Parathyroid adenoma (tissue), 2 donors: ENCODE results near the gene M1AP.
A peak's percentile ranks its signal among the peaks of the same experiment; 100 is the strongest.

Experiments
- H2AFZ ChIP-seq: fragments of 300-600 bp; sonication (generic); one replicate; pipeline ENCODE4 v1.7.0; 2017; ENCODE audit warnings: antibody characterized with exemption, mild to moderate bottlenecking
- H3K27ac ChIP-seq: fragments of 300-600 bp; sonication (generic); one replicate; pipeline ENCODE4 v1.7.0; 2017
- H3K27me3 ChIP-seq: fragments of 300-600 bp; sonication (generic); one replicate; pipeline ENCODE4 v1.7.0; 2017; ENCODE audit warnings: low read length; ENCODE audit not compliant: control insufficient read depth, insufficient read depth
- H3K36me3 ChIP-seq: fragments of 300-600 bp; sonication (generic); one replicate; pipeline ENCODE4 v1.7.0; 2017; ENCODE audit warnings: low read length; ENCODE audit not compliant: control insufficient read depth, insufficient read depth
- H3K4me1 ChIP-seq: fragments of 300-600 bp; sonication (generic); one replicate; pipeline ENCODE4 v1.7.0; 2017; ENCODE audit warnings: control low read depth
- H3K4me2 ChIP-seq: fragments of 300-600 bp; sonication (generic); one replicate; pipeline ENCODE4 v1.7.0; 2017; ENCODE audit warnings: low read length
- H3K4me3 ChIP-seq: fragments of 300-600 bp; sonication (generic); one replicate; pipeline ENCODE4 v1.7.0; 2017; ENCODE audit warnings: low read depth, low read length
- H3K79me2 ChIP-seq: fragments of 300-600 bp; sonication (generic); one replicate; pipeline ENCODE4 v1.7.0; 2017; ENCODE audit warnings: control low read depth
- H3K9ac ChIP-seq: fragments of 300-600 bp; sonication (generic); one replicate; pipeline ENCODE4 v1.7.0; 2017; ENCODE audit warnings: mild to moderate bottlenecking
- H3K9me3 ChIP-seq: fragments of 300-600 bp; sonication (generic); one replicate; pipeline ENCODE4 v1.7.0; 2017; ENCODE audit warnings: low read length; ENCODE audit not compliant: control insufficient read depth
- TF ChIP-seq, protein P1 (sequence below): fragments of 300-600 bp; sonication (generic); IDR thresholded peaks from one replicate; pipeline ENCODE4 v1.7.0; 2017; ENCODE audit warnings: antibody characterized with exemption, mild to moderate bottlenecking
- donor health status: primary hyperparathyroidism.

Gene M1AP

DNA sequence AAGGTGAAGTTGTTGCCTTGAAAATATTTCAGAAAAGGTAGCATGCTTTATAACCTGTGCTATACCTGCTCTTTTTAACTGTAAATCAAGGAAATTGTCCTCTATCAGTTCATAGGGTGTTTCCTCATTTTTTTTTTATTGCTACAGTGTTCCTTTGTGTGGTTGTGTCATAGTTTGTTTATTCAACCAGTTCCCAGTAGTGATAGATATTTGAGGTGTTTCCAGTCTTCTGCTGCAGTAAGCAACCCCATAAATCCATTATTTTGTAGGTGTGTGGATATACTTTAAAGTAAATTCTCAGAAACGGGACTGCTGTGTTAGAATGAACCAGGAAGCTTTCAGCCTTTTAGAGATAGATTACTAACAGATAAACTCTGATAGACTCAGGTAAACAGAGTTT, 45.5 kb upstream of the M1AP start:
- Histone ChIP-seq H3K27ac (no peak overlapping the region), H3K9me3 (no peaks in the 10 kb centered on the region), H3K79me2 (no peaks in the 10 kb centered on the region), H2AFZ (no peak overlapping the region), H3K4me2 (no peak overlapping the region), H3K4me3 (no peak overlapping the region), H3K27me3 (no peaks in the 10 kb centered on the region), H3K4me1 (no peaks in the 10 kb centered on the region), H3K36me3 (no peaks in the 10 kb centered on the region), H3K9ac (no peak overlapping the region)
- TF ChIP-seq, protein P1, sequence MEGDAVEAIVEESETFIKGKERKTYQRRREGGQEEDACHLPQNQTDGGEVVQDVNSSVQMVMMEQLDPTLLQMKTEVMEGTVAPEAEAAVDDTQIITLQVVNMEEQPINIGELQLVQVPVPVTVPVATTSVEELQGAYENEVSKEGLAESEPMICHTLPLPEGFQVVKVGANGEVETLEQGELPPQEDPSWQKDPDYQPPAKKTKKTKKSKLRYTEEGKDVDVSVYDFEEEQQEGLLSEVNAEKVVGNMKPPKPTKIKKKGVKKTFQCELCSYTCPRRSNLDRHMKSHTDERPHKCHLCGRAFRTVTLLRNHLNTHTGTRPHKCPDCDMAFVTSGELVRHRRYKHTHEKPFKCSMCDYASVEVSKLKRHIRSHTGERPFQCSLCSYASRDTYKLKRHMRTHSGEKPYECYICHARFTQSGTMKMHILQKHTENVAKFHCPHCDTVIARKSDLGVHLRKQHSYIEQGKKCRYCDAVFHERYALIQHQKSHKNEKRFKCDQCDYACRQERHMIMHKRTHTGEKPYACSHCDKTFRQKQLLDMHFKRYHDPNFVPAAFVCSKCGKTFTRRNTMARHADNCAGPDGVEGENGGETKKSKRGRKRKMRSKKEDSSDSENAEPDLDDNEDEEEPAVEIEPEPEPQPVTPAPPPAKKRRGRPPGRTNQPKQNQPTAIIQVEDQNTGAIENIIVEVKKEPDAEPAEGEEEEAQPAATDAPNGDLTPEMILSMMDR: no peak

DNA sequence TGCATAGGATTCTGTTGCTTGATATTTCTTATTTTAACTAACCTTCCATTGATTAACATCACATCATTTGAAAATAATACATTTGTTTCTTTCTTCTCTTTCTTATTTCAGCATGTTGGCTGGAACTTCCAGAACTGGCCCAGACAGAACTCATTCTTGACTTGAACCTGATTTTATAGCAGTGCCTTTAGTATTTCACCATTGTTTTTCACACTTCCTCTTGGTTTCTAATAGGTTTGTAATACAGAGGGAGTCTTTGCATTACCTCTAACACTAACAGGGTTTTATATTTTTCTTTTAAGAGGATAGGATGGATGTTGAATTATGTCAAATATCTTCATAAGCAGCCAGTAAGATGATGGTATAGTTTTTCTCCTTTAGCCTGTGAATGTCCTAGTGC, 45.1 kb upstream of the M1AP start:
- Histone ChIP-seq H3K36me3 (no peaks in the 10 kb centered on the region), H2AFZ (no peak overlapping the region), H3K4me3 (no peak overlapping the region), H3K27ac (no peak overlapping the region), H3K27me3 (no peaks in the 10 kb centered on the region), H3K79me2 (no peaks in the 10 kb centered on the region), H3K9me3 (no peaks in the 10 kb centered on the region), H3K4me2 (no peak overlapping the region), H3K4me1 (no peaks in the 10 kb centered on the region), H3K9ac (no peak overlapping the region)
- TF ChIP-seq, protein P1: no peak

DNA sequence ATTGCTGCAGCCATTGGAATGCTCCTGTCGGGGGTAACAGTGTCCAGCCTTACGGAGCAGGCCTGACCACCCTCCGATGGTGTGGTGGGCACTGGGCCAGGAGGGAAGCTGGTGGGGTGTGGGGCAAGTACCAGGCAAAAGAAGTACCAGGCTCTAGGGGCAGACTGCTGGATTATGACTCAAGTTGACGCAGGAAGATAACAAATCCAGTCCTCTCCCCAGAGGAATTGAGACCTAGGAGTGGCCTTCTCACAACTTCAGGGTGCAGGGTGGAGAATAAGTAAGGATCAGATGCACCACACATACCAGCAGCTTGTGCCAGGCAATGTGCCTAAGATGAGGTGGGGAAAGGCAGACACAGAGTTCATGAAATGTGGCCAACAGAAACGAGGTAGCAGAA, 43.8 kb upstream of the M1AP start:
- no peak overlapping the region for H3K27ac ChIP-seq
- no peaks in the 10 kb centered on the region for H3K27me3 ChIP-seq
- H3K9ac ChIP-seq: no peak overlapping the region
- H3K4me1 ChIP-seq: no peaks in the 10 kb centered on the region
- H3K4me3 ChIP-seq: no peak overlapping the region
- no peak overlapping the region for H3K4me2 ChIP-seq
- no peaks in the 10 kb centered on the region for H3K9me3 ChIP-seq
- H2AFZ ChIP-seq: no peak overlapping the region
- TF ChIP-seq, protein P1: no peak
- H3K79me2 ChIP-seq: no peaks in the 10 kb centered on the region
- H3K36me3 ChIP-seq: no peaks in the 10 kb centered on the region

GRCh38 chr2:74690571-74690970, 42.4 kb upstream of the M1AP start:
- no peaks in the 10 kb centered on the region for H3K9me3 ChIP-seq
- no peak overlapping the region for H2AFZ ChIP-seq
- H3K4me1 ChIP-seq: no peaks in the 10 kb centered on the region
- H3K27ac ChIP-seq: no peak overlapping the region
- H3K79me2 ChIP-seq: no peaks in the 10 kb centered on the region
- H3K9ac ChIP-seq: no peak overlapping the region
- H3K27me3 ChIP-seq: no peaks in the 10 kb centered on the region
- H3K4me2 ChIP-seq: no peak overlapping the region
- H3K4me3 ChIP-seq: no peak overlapping the region
- TF ChIP-seq, protein P1: peak; percentile 65
- no peaks in the 10 kb centered on the region for H3K36me3 ChIP-seq

DNA sequence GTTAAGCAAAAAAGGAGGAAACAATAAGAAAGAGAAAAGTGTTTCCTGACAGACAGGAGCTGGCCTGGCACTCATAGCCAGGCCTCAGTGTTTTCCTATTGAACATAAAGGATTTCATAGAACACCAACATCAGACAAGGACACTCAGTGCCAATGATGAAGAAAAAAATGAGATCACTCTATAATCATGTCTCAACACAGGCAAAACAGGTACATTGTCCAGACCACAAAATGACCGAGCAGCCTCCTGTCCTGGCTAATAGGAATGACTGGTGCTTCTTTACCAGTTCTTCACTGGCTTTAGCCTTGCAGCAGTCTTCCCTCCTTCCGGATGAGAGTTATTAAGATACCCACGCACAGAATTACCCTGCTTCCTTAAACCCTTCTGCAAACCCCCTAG, 41.5 kb upstream of the M1AP start:
- H3K27ac ChIP-seq: no peak overlapping the region
- H3K4me2 ChIP-seq: no peak overlapping the region
- H3K9me3 ChIP-seq: no peaks in the 10 kb centered on the region
- no peaks in the 10 kb centered on the region for H3K27me3 ChIP-seq
- H3K79me2 ChIP-seq: no peaks in the 10 kb centered on the region
- H2AFZ ChIP-seq: no peak overlapping the region
- H3K36me3 ChIP-seq: no peaks in the 10 kb centered on the region
- no peaks in the 10 kb centered on the region for H3K4me1 ChIP-seq
- H3K4me3 ChIP-seq: no peak overlapping the region
- TF ChIP-seq, protein P1: no peak
- no peak overlapping the region for H3K9ac ChIP-seq
